Measurements from ENCODE around the gene SGSH.
"Not testable (repeated sequence)": the region's sequence is repeated elsewhere in the genome, so short reads cannot be mapped to it uniquely, and the experiment has no call there.

Gene SGSH

DNA sequence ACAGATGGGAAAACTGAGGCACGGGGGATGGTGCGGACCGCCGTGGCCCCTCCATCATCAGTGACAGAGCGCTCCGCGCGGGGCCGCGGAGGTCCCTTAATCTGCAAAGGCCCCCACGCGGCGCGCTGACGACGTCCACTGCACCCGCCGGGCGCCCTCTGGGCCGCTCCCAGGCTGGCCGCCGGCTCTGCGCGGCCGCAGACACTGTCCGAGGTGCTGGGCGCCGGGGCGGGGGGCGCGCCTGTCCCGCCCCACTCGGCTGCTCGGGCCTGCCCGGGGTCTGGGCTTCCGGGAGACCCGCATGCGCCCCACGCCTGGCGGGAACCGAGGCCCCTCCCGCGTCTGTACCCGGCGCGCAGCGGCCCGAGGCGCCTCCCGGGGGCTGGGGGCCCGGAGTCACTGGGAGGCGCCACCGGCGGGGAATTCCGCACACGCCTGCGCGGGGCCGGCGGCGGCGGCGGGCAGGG lies 40.0 kb upstream of the SGSH start:
- peak; percentile 43 for DNase-seq (ENCODE audit: low read depth)

DNA sequence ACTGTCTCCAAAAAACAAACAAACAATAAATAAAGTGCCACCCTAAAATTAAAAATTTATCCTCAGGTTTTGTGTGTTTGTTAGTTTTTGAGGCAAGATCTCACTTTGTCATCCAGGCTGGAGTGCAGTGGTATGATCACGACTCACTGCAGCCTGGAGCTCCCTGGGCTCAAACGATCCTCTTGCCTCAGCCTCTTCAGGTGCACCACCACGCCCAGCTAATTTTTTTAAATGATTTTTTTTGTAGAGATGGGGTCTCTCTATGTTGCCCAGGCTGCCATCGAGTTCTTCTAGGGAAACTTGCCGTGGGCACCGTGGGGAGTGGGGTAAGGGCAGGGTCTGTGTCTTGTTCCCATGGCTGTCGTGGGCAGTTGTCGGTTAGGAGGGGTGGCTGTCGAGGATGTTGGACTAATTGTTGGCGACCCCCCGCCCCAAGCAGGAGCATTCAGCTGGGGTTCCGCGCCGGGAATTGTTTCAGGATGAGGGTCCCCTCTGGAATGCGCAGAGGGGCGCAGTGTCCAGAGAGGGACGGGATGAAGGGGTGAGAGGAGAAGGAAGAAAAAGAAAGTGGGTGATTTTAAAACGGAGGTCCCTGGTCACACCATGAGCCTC lies 39.4 kb upstream of the SGSH start:
- TF ChIP-seq, protein P1, sequence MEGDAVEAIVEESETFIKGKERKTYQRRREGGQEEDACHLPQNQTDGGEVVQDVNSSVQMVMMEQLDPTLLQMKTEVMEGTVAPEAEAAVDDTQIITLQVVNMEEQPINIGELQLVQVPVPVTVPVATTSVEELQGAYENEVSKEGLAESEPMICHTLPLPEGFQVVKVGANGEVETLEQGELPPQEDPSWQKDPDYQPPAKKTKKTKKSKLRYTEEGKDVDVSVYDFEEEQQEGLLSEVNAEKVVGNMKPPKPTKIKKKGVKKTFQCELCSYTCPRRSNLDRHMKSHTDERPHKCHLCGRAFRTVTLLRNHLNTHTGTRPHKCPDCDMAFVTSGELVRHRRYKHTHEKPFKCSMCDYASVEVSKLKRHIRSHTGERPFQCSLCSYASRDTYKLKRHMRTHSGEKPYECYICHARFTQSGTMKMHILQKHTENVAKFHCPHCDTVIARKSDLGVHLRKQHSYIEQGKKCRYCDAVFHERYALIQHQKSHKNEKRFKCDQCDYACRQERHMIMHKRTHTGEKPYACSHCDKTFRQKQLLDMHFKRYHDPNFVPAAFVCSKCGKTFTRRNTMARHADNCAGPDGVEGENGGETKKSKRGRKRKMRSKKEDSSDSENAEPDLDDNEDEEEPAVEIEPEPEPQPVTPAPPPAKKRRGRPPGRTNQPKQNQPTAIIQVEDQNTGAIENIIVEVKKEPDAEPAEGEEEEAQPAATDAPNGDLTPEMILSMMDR (conservative IDR thresholded peaks at IDR 0.05; ENCODE audit: control insufficient read depth, insufficient read depth, low read depth, low read length) = no peak
- peak overlapping the region; percentile 42 for H3K4me3 ChIP-seq (ENCODE audit: control insufficient read depth, low read depth, low read length)
- no peak for DNase-seq (ENCODE audit: low read depth)

More for the DNA sequence above, 40.0 kb upstream of the SGSH start:
- H3K4me3 ChIP-seq (ENCODE audit: control insufficient read depth, low read depth, low read length) = peak overlapping the region; percentile 42
- TF ChIP-seq, protein P1 (conservative IDR thresholded peaks at IDR 0.05; ENCODE audit: control insufficient read depth, insufficient read depth, low read depth, low read length) = no peak

DNA sequence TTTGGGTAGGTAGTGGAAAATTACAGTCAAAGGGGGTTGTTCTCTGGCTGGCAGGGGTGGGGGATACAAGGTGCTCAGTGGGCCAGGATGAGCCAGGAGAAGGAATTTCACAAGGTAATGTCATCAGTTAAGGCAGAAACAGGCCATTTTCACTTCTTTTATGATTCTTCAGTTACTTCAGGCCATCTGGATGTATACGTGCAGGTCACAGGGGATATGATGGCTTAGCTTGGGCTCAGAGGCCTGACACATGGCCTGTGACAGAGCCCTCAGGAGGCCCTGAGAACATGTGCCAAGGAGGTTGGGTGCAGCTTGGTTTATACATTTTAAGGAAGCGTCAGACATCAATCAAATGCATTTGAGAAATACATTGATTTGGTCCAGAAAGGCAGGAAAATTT lies 38.2 kb upstream of the SGSH start:
- not testable (repeated sequence) for DNase-seq (ENCODE audit: low read depth); H3K4me3 ChIP-seq (ENCODE audit: control insufficient read depth, low read depth, low read length)

DNA sequence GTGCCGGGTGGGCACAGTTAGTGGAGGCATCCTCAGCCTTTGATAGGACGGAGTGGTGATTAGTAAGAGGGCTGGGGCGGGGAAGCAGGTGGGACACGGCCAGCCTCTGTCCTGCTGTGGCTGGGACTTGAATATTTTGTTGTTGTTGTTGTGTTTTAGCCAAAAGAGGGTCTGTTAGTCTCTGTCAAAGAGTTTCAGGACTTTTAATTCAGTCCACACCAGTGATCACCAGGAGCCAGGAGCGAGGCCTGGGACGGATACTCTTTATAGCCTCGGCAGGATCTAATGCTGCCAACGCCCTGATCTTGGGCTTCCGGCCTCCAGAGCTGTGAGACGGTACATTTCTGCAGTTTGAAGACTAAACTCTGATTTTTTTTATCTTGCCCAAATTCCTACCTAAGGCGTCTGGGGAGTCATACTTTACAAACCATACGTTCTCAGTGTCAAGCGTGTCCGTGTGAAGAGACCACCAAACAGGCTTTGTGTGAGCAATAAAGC lies 37.6 kb upstream of the SGSH start:
- H3K4me3 ChIP-seq (ENCODE audit: control insufficient read depth, low read depth, low read length) = no peak overlapping the region
- TF ChIP-seq, protein P1 (conservative IDR thresholded peaks at IDR 0.05; ENCODE audit: control insufficient read depth, insufficient read depth, low read depth, low read length) = no peak
- DNase-seq (ENCODE audit: low read depth) = no peak

DNA sequence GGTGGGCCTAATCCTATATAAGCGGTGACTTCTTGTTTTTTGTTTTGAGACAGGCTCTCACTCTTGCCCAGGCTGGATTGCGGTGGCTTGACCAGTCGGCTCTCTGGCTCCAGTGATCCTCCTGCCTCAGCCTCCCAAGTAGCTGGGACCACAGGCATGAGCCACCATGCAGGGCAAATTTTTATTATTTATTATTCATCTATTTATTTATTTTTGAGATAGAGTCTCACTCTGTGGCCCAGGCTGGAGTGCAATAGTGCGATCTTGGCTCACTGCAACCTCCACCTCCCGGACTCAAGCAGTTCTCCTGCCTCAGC lies 35.9 kb upstream of the SGSH start:
- DNase-seq (ENCODE audit: low read depth) = no peak
- TF ChIP-seq, protein P1 (conservative IDR thresholded peaks at IDR 0.05; ENCODE audit: control insufficient read depth, insufficient read depth, low read depth, low read length) = no peak
- no peak overlapping the region for H3K4me3 ChIP-seq (ENCODE audit: control insufficient read depth, low read depth, low read length)

DNA sequence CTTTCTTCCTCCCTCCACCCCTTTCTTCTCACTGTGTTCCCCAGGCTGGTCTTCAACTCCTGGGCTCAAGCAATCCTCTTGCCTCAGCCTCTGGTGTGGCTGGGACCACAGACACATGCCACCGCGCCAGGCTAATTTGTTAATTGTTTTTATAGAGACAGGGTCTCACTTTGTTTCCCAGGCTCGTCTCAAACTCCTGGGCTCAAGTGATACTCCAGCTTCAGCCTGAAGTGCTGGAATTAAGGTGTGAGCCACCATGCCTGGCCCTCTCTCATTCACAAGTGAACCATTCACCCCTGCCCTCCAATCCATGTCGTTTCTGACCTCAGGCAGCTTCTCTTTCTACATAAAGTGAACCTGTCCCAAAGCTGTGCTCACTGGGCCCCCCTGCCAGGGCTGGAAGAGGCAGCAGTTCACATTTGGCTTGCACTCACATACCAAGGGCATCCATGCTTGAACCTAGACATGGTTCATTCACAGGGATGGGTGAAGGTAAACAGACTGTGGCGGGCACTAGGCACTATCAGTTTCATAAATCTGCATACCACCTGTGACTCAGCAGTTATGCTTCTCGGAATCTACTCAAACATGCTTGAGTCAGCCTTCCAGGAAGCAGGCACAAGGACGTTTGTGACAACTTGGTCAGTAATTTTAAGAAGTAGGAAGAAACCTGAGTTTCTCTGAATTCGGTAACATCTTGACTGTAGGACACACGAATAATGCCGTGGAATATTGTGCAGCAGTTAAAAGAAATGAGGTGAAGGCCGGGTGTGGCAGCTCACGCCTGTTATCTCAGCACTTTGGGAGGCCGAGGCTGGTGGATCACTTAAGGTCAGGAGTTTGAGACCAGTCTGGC lies 34.5 kb upstream of the SGSH start:
- TF ChIP-seq, protein P1 (conservative IDR thresholded peaks at IDR 0.05; ENCODE audit: control insufficient read depth, insufficient read depth, low read depth, low read length) = no peak
- H3K4me3 ChIP-seq (ENCODE audit: control insufficient read depth, low read depth, low read length) = no peak overlapping the region
- DNase-seq (ENCODE audit: low read depth) = peak; percentile 88

Data from fibroblast of mammary gland (primary cell).